Glutamatergic neuron (in vitro differentiated cells): Measurements from ENCODE around the gene THOP1. TPM values are rescaled to one million over a fixed set of nuclear protein-coding genes. Genes with fewer than 3 reads are reported as not detected.

ENCODE experiments used
- total RNA-seq: library from RNA; stranded (reverse); fragmentation: NEBNext Ultra II Directional; extraction: Animal tissue kit (Norgen Biotek cat#: 25700); gene quantifications from one replicate; pipeline ENCODE4 v1.2.1, GENCODE V29; 2021; ENCODE audit not compliant: unreplicated experiment

THOP1 gene
- total RNA-seq, 1 donor from 2014 or later, result 64.0 TPM

Other genes with a start within 250 kb of the THOP1 start
- 8.0 TPM for gene GNG7, start 82.8 kb upstream of the THOP1 start, total RNA-seq
- 47.1 TPM for gene DIRAS1, start 64.1 kb upstream of the THOP1 start, total RNA-seq
- 40.8 TPM for gene SLC39A3, start 45.5 kb upstream of the THOP1 start, total RNA-seq
- gene SGTA, start 2.2 kb upstream of the THOP1 start, total RNA-seq, result 90.6 TPM
- gene ZNF554, start 34.4 kb downstream of the THOP1 start, total RNA-seq, result 5.8 TPM
- 8.4 TPM for gene ZNF555, start 56.0 kb downstream of the THOP1 start, total RNA-seq
- gene ZNF556, start 81.8 kb downstream of the THOP1 start, total RNA-seq, result not detected
- gene ZNF57, start 115.4 kb downstream of the THOP1 start, total RNA-seq, result 2.7 TPM
- 4.8 TPM for gene ZNF77, start 159.5 kb downstream of the THOP1 start, total RNA-seq
- not detected for gene TLE6, start 192.1 kb downstream of the THOP1 start, total RNA-seq
- gene TLE2, start 243.8 kb downstream of the THOP1 start, total RNA-seq, result not detected